Small intestine (tissue), 7 donors: ENCODE results near the gene ELOVL5. TPM values are rescaled to one million over a fixed set of nuclear protein-coding genes. Genes with fewer than 3 reads are reported as not detected.
"Not testable (repeated sequence)": the region's sequence is repeated elsewhere in the genome, so short reads cannot be mapped to it uniquely, and the experiment has no call there.

Source experiments
- DNase-seq, 2 donors: peaks; one replicate each; pipeline versions ENCODE4 v3.0.0 to v3.0.0-alpha.2; 2013
- FAIRE-seq: peaks from 2 replicates; lab custom pipeline; 2012; peaks lifted over from hg19 to GRCh38; lab: Jason Lieb, UNC
- H3K27ac ChIP-seq, 3 donors: one replicate each; pipeline ENCODE4 v1.5.1; 2013; ENCODE audit warnings: low read length in 2 of 3, mild to moderate bottlenecking in 2 of 3, control low read depth in 1 of 3, inconsistent platforms in 1 of 3, low read depth in 1 of 3, moderate library complexity in 1 of 3
- H3K27me3 ChIP-seq, 3 donors: one replicate each; pipeline ENCODE4 v1.6.1; 2013; ENCODE audit warnings: low read length in 3 of 3, inconsistent platforms in 1 of 3; ENCODE audit not compliant: control insufficient read depth in 3 of 3, insufficient read depth in 3 of 3
- H3K36me3 ChIP-seq, 3 donors: one replicate each; pipeline ENCODE4 v1.6.1; 2013; ENCODE audit warnings: low read length in 3 of 3, inconsistent platforms in 1 of 3, low read depth in 1 of 3, mild to moderate bottlenecking in 1 of 3, moderate library complexity in 1 of 3; ENCODE audit not compliant: control insufficient read depth in 3 of 3, insufficient read depth in 2 of 3
- H3K4me1 ChIP-seq, 3 donors: one replicate each; pipeline ENCODE4 v1.6.1; 2013; ENCODE audit warnings: low read length in 2 of 3, inconsistent platforms in 1 of 3, low read depth in 1 of 3, mild to moderate bottlenecking in 1 of 3, moderate library complexity in 1 of 3; ENCODE audit not compliant: control insufficient read depth in 3 of 3, insufficient read depth in 2 of 3
- H3K4me3 ChIP-seq, 3 donors: one replicate each; pipeline ENCODE4 v1.5.1; 2013; ENCODE audit warnings: low read length in 3 of 3, control low read depth in 1 of 3, inconsistent platforms in 1 of 3, low read depth in 1 of 3, mild to moderate bottlenecking in 1 of 3, moderate library complexity in 1 of 3
- H3K9me3 ChIP-seq, 2 donors: one replicate each; pipeline ENCODE4 v1.6.1; 2013; ENCODE audit warnings: low read depth in 1 of 2, low read length in 1 of 2; ENCODE audit not compliant: control insufficient read depth in 2 of 2, insufficient read depth in 1 of 2
- WGBS, 3 donors: extraction: QIAGEN DNeasy Blood & Tissue Kit; methylation state at CpG; one replicate each; pipeline ENCODE4 v1.1.7; 2013; 5-methylcytosine and 5-hydroxymethylcytosine counted together
- polyA plus RNA-seq, 4 donors: library from polyadenylated mRNA; stranded (reverse) in 3 of 4; unstranded in 1 of 4; fragments of 200-250 nt in 3 of 4; fragments of 120-200 nt in 1 of 4; gene quantifications; one replicate each; pipeline versions ENCODE4 v1.2.1 to v1.2.3, GENCODE V29; 2013
- donor health status: healthy with polysubstance abuse.
- donor health status: control.
- donor health status: control.
- donor health status: Bipolar disorder and iron deficiency.
- donor health status: healthy.

Gene ELOVL5
- polyA plus RNA-seq, 4 donors: 6.3 to 37.0 (median 22.6) TPM

- Histone ChIP-seq H3K27ac (no peak overlapping the region), H3K4me1 (peaks cover 2 to 15% (median 4%) of the 10 kb centered on the region in 3 donors), H3K9me3 (no peaks in the 10 kb centered on the region), H3K4me3 (no peak overlapping the region), H3K27me3 (no peaks in the 10 kb centered on the region), H3K36me3 (no peaks in the 10 kb centered on the region)
- peak in 1 of 2 donors; percentile 10 for DNase-seq
- WGBS, 3 donors: 58 to 82% (median 72%) methylated on average over 2 of the region's 2 CpGs
- FAIRE-seq: no peak
Observed at GRCh38 chr6:53312355-53312754, 36.4 kb downstream of the ELOVL5 start.

DNA sequence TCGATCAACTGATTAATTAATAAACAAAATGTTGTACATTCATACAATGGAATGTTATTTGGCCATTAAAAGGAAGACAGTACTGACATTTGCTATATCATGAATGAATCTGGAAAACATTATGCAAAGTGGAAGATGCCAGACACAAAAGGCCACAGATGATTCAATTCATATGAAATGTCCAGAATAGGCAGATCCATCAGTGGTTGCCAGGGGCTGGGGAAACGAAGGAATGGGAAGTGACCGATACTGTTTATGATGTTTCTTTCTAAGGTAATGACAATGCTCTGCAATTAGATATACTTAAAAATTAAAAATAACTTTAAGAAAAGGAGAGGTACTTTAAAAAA, 37.2 kb downstream of the ELOVL5 start:
- no peaks in the 10 kb centered on the region for H3K9me3 ChIP-seq
- no peaks in the 10 kb centered on the region for H3K36me3 ChIP-seq
- no peak for DNase-seq
- no peak overlapping the region for H3K4me3 ChIP-seq
- WGBS, 3 donors: 81 to 94% (median 86%) methylated on average over 3 of the region's 3 CpGs
- H3K27ac ChIP-seq: no peak overlapping the region
- H3K4me1 ChIP-seq: peaks cover 2 to 21% (median 9%) of the 10 kb centered on the region in 3 donors
- no peaks in the 10 kb centered on the region for H3K27me3 ChIP-seq
- FAIRE-seq: no peak

- H3K4me1 ChIP-seq: peaks cover 2 to 21% (median 9%) of the 10 kb centered on the region in 3 donors
Observed at GRCh38 chr6:53310771-53311585, 37.8 kb downstream of the ELOVL5 start.

GRCh38 chr6:53309901-53310300, 38.8 kb downstream of the ELOVL5 start:
- DNase-seq (no peak), FAIRE-seq (no peak)
- Histone ChIP-seq H3K9me3 (no peaks in the 10 kb centered on the region), H3K4me1 (peaks cover 2 to 18% (median 9%) of the 10 kb centered on the region in 3 donors), H3K27me3 (no peaks in the 10 kb centered on the region), H3K27ac (peak overlapping the region in 2 of 3 donors; percentile 2 to 43), H3K36me3 (no peaks in the 10 kb centered on the region), H3K4me3 (no peak overlapping the region)
- 63 to 78% (median 74%) methylated on average over 4 of the region's 4 CpGs for WGBS, 3 donors

More at GRCh38 chr6:53310771-53311585, 37.8 kb downstream of the ELOVL5 start:
- Histone ChIP-seq H3K27me3 (no peaks in the 10 kb centered on the region), H3K27ac (peak overlapping the region in 2 of 3 donors; percentile 32 to 63), H3K4me3 (no peak overlapping the region), H3K9me3 (no peaks in the 10 kb centered on the region), H3K36me3 (no peaks in the 10 kb centered on the region)
- no peak for DNase-seq
- WGBS, 3 donors: 70 to 86% (median 74%) methylated on average over 6 of the region's 6 CpGs
- FAIRE-seq: no peak

- 67 to 80% (median 67%) methylated on average over 7 of the region's 7 CpGs for WGBS, 3 donors
- peak overlapping the region in 2 of 3 donors; percentile 5 to 43 for H3K27ac ChIP-seq
- no peak overlapping the region for H3K4me3 ChIP-seq
- peaks cover 2 to 18% (median 9%) of the 10 kb centered on the region in 3 donors for H3K4me1 ChIP-seq
- FAIRE-seq: no peak
- H3K36me3 ChIP-seq: no peaks in the 10 kb centered on the region
- no peaks in the 10 kb centered on the region for H3K27me3 ChIP-seq
- no peaks in the 10 kb centered on the region for H3K9me3 ChIP-seq
- peak in 1 of 2 donors; percentile 28 for DNase-seq
Observed at GRCh38 chr6:53309059-53309900, 39.5 kb downstream of the ELOVL5 start.

- H3K36me3 ChIP-seq: no peaks in the 10 kb centered on the region
- FAIRE-seq (no peak), DNase-seq (peak; percentile 84 to 85)
- peak overlapping the region; percentile 48 to 64 (median 52) for H3K27ac ChIP-seq
- H3K27me3 ChIP-seq: no peaks in the 10 kb centered on the region
- H3K4me1 ChIP-seq: peaks cover 2 to 25% (median 9%) of the 10 kb centered on the region in 3 donors
- H3K4me3 ChIP-seq: no peak overlapping the region
- no peaks in the 10 kb centered on the region for H3K9me3 ChIP-seq
- 7 to 39% (median 22%) methylated on average over 1 of the region's 1 CpG for WGBS, 3 donors
Observed at GRCh38 chr6:53306819-53307347, 41.9 kb downstream of the ELOVL5 start.

- not testable (repeated sequence) for FAIRE-seq, DNase-seq, H3K27me3 ChIP-seq, H3K4me3 ChIP-seq, H3K9me3 ChIP-seq, H3K36me3 ChIP-seq
- Histone ChIP-seq H3K4me1 (peaks cover 2 to 29% (median 9%) of the 10 kb centered on the region in 3 donors), H3K27ac (peak overlapping the region in 1 of 3 donors; percentile 64)
- 73 to 88% (median 78%) methylated on average over 1 of the region's 1 CpG for WGBS, 3 donors
Observed at GRCh38 chr6:53306217-53306616, 42.5 kb downstream of the ELOVL5 start.

- H3K27ac ChIP-seq, H3K9me3 ChIP-seq, FAIRE-seq, DNase-seq, H3K27me3 ChIP-seq, H3K4me3 ChIP-seq, H3K36me3 ChIP-seq: not testable (repeated sequence)
- WGBS, 3 donors: 95 to 99% (median 99%) methylated on average over 16 to 37 of the region's 37 CpGs
- peaks cover 3 to 35% (median 15%) of the 10 kb centered on the region in 3 donors for H3K4me1 ChIP-seq
Observed at GRCh38 chr6:53305506-53306005, 43.2 kb downstream of the ELOVL5 start.
